ENCODE data around the gene PRICKLE2.

The PRICKLE2 gene

DNA sequence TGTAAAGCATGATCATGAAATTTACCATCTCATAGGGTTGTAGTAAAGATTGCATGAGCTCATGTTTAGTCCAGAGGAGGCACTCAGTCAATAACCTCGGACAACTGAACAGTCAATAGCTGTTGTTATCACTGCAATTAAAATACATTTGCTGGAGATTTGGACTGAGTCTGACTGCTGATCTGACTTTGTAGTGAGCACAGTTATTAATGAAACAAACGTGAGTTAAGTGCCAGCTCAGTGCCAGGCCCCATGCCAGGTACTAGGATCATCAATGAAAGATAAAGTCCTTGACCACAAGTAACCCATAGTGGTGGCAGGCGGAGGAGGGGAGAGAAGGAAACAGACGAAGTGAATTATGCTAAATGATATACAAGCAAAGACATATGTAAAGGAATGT, 43.7 kb upstream of the PRICKLE2 start:
- no peak overlapping the region for H3K4me3 ChIP-seq (ENCODE audit: low read depth, low read length)

DNA sequence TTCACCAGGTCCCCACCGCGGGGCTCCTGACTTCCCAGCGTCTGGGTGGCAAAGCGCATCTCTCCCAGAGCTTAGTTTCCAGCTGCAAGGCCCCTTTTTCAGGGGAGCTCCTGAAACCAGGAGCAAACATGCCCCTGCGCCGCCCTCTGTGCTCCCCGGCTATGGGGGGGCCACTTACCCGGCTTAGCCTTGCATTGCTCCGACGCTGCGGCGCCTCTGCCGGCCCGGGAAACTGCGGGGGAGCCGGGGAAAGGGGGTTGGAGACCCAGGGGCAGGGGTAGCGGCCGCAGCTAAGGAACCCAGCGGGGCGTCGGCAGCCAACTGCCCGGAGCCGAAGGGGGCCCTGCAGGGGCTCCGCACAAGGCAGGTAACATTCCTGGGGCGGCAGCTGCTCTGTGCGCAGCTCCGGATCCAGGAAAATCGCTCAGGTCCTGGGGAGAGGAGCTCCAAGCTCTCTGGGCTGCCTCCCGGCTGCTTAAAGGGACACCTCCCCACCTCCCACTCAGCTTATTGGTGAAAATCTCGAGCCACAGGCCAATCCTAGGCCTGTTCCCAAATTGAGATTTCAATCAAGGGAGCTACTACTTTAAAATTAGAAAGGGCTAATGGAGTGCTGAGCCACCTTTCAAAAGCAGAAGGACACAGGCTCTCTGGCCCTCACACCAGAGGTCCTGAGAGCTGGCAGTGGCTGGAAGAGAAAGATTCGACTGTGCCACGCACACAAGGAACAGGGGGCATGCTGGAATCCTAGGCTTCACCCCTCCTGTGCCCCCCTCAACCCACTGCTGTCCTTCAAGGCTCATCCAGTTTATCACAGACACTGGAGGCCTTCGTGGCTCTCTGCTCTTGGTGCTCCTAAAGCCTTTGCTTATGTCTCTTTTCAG, 42.7 kb upstream of the PRICKLE2 start:
- TF ChIP-seq, protein P1, sequence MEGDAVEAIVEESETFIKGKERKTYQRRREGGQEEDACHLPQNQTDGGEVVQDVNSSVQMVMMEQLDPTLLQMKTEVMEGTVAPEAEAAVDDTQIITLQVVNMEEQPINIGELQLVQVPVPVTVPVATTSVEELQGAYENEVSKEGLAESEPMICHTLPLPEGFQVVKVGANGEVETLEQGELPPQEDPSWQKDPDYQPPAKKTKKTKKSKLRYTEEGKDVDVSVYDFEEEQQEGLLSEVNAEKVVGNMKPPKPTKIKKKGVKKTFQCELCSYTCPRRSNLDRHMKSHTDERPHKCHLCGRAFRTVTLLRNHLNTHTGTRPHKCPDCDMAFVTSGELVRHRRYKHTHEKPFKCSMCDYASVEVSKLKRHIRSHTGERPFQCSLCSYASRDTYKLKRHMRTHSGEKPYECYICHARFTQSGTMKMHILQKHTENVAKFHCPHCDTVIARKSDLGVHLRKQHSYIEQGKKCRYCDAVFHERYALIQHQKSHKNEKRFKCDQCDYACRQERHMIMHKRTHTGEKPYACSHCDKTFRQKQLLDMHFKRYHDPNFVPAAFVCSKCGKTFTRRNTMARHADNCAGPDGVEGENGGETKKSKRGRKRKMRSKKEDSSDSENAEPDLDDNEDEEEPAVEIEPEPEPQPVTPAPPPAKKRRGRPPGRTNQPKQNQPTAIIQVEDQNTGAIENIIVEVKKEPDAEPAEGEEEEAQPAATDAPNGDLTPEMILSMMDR (IDR thresholded peaks at IDR 0.05; ENCODE audit: borderline replicate concordance, insufficient read depth, low read depth, low read length): no peak
- H3K4me3 ChIP-seq (ENCODE audit: low read depth, low read length): no peak overlapping the region

More for the DNA sequence above, 43.7 kb upstream of the PRICKLE2 start:
- TF ChIP-seq, protein P1 (IDR thresholded peaks at IDR 0.05; ENCODE audit: borderline replicate concordance, insufficient read depth, low read depth, low read length): no peak

DNA sequence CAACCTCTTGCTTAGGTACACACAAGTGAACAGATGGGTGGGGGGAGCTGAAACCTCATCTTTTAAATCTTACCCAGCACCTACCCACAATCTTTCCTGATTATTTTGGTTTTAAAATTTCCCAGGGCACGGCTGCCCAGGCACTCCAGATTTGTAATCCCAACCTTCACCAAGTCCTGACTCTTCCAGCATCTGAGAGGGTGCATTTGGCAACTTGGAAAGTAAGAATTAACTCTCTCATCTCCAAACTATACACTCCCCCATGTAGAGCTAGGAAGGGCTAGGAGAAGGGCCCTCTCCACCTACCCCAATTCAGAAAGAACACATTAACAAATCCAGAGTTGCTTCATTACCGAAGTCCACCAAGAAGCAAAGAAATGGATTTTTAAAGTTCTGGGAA, 41.7 kb upstream of the PRICKLE2 start:
- no peak overlapping the region for H3K4me3 ChIP-seq (ENCODE audit: low read depth, low read length)
- TF ChIP-seq, protein P1 (IDR thresholded peaks at IDR 0.05; ENCODE audit: borderline replicate concordance, insufficient read depth, low read depth, low read length): no peak

DNA sequence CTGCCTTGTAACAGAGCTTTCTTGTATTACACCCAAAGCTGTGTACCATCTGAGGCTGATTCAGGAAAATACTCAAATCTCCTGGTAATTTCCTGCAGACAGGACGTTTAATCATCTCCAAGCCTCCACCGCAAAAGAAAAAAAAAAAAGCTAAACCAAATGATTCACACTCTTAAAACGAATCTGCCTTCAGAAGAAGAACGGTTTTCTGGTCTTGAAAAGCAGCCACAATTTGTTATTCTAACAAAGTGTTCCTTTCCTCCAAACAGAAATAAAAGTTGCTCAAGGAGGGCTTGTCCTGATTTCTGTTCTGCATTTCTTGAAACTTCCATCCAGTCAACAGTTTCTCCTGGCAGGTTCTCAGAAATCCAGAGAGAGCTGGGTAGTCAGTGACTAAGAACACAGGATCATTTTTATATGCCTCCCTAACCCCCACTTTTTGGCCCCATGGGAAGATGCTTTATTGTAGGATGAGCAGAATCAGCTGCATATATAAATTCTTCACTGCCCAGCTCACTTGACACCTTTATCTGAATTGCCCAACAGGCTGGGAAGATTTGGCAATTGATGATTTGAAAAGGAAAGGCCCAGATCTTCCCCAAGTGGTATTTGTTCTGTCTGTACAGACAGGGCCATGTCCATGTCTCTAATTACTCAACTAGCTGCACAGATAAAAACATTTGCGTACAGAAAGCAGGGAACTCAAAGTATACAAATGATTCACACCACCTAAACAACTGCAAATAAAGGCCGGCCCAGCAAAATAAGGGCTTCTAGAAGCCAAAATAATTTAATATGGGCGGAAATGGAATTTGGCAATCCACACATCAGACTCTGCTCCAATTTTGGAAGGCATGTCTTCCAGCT, 41.0 kb upstream of the PRICKLE2 start:
- TF ChIP-seq, protein P1 (IDR thresholded peaks at IDR 0.05; ENCODE audit: borderline replicate concordance, insufficient read depth, low read depth, low read length): no peak
- H3K4me3 ChIP-seq (ENCODE audit: low read depth, low read length): no peak overlapping the region

DNA sequence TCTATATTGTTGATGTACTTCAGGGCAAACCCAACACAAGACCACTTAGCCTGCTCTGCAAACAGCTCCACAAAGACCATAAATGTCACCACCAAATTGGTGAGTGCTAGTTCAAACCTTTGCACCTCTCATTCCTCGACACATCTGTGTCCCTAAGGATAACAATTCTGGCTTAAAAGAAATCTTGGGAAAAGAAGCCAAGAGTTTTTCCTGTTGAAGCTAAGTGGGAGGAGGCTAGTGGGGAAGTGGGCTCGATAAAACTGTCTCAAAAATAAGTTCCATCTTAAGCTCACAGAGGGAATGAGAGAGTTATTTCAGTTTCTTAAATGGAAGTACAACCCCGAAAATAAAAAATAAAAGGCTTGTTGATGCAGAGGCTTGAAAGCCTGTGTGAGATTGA, 40.4 kb upstream of the PRICKLE2 start:
- no peak overlapping the region for H3K4me3 ChIP-seq (ENCODE audit: low read depth, low read length)
- TF ChIP-seq, protein P1 (IDR thresholded peaks at IDR 0.05; ENCODE audit: borderline replicate concordance, insufficient read depth, low read depth, low read length): no peak

DNA sequence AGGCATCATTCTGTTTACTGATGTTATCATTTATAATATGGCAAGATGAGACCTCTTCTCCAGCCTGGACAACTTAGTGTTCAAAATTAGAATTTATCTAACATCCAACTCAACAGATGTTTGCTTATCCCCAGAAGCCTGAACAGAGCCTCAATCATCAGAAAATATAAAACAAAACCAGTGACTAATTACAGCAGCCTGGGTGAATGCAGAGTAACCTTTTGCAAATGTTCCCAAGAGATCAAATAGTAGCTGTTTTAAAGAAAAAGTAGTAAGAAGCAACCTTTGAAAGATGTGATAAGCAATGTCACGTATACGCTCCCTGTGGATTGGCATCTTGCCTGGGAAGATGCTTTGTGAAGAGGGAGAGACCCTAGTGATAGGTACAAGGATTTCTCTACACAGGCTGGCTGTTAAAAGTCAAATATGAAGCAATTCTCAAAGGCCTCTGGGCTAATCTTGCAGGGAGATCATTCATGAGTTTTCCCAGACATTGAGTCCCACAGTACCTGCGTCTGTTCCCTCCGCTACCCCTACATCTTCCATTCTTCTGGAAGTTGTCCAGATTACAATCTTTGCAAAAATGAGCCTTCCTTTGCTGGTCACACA, 39.3 kb upstream of the PRICKLE2 start:
- H3K4me3 ChIP-seq (ENCODE audit: low read depth, low read length): no peak overlapping the region
- TF ChIP-seq, protein P1 (IDR thresholded peaks at IDR 0.05; ENCODE audit: borderline replicate concordance, insufficient read depth, low read depth, low read length): no peak
